K562 (cell line): ENCODE data around the gene PPP4C. TPM values are rescaled to one million over a fixed set of nuclear protein-coding genes. Genes with fewer than 3 reads are reported as not detected.

ENCODE experiments used
- ARID4B ChIP-seq: sonication (generic); formaldehyde crosslinking; IDR thresholded peaks from 2 replicates; pipeline ENCODE4 v1.8.0; 2022; ENCODE audit warnings: mild to moderate bottlenecking, missing genetic modification reagents
- CHAMP1 ChIP-seq: fragments of 450-650 bp; IDR thresholded peaks from 2 replicates; pipeline ENCODE4 v1.6.1; 2016; ENCODE audit warnings: mild to moderate bottlenecking
- E2F1 ChIP-seq: sonication (generic); formaldehyde crosslinking; IDR thresholded peaks from 2 replicates; pipeline ENCODE4 v1.8.1; 2023; ENCODE audit warnings: mild to moderate bottlenecking, missing genetic modification reagents, moderate library complexity
- HIVEP1 ChIP-seq: fragments of 250-450 bp; sonication (Bioruptor Pico); IDR thresholded peaks from 2 replicates; pipeline ENCODE4 v1.4.0; 2020; ENCODE audit warnings: mild to moderate bottlenecking
- IFI16 ChIP-seq: fragments of 250-450 bp; sonication (Bioruptor Pico); IDR thresholded peaks from 2 replicates; pipeline ENCODE4 v2.1.2; 2022; ENCODE audit warnings: mild to moderate bottlenecking, inconsistent platforms
- KLF10 ChIP-seq: fragments of 250-450 bp; sonication (Bioruptor Pico); IDR thresholded peaks from 2 replicates; pipeline ENCODE4 v1.6.1; 2021; ENCODE audit warnings: matching md5 sums
- MTA1 ChIP-seq: fragments of 450-650 bp; IDR thresholded peaks from 2 replicates; pipeline ENCODE4 v1.6.1; 2017; ENCODE audit warnings: borderline replicate concordance
- MYBL2 ChIP-seq, 2 experiments: fragments of 450-650 bp in 1 of 2; sonication (generic) in 1 of 2; formaldehyde crosslinking in 1 of 2; IDR thresholded peaks; 2 replicates each; pipeline versions ENCODE4 v1.6.1 to v1.8.1; 2017 to 2022; ENCODE audit warnings: borderline replicate concordance in 1 of 2, inconsistent platforms in 1 of 2, low read depth in 1 of 2, mild to moderate bottlenecking in 1 of 2, missing genetic modification reagents in 1 of 2, moderate library complexity in 1 of 2
- NCOA2 ChIP-seq, 2 experiments: fragments of 450-650 bp; IDR thresholded peaks; 2 replicates each; pipeline ENCODE4 v1.6.1; 2018; ENCODE audit warnings: mild to moderate bottlenecking in 2 of 2, moderate library complexity in 1 of 2; ENCODE audit not compliant: partially characterized antibody in 2 of 2
- NRF1 ChIP-seq, 2 experiments: fragments of 450-650 bp; IDR thresholded peaks in 1 of 2; conservative IDR thresholded peaks in 1 of 2; 2 replicates each; pipeline ENCODE4 v1.6.1; 2014; ENCODE audit warnings: mild to moderate bottlenecking in 2 of 2
- PCBP1 ChIP-seq: fragments of 200-400 bp; formaldehyde crosslinking; IDR thresholded peaks from 2 replicates; pipeline ENCODE4 v1.6.1; 2018; ENCODE audit warnings: mild to moderate bottlenecking, low read depth, low read length; ENCODE audit not compliant: poor library complexity, severe bottlenecking
- SRF ChIP-seq, 2 experiments: fragments of 250-450, 450-650 bp in 1 of 2; sonication (Bioruptor Pico) in 1 of 2; sonication (generic) in 1 of 2; formaldehyde crosslinking; IDR thresholded peaks; 2 replicates each; pipeline versions ENCODE4 v1.5.0 to v1.5.1; 2020 to 2022; ENCODE audit warnings: mild to moderate bottlenecking in 1 of 2, missing genetic modification reagents in 1 of 2
- TAL1 ChIP-seq: fragments of 450-650 bp; IDR thresholded peaks from 2 replicates; pipeline ENCODE4 v1.6.1; 2016; ENCODE audit warnings: mild to moderate bottlenecking
- ZKSCAN3 ChIP-seq: fragments of 250-450 bp; sonication (Bioruptor Pico); IDR thresholded peaks from 2 replicates; pipeline ENCODE4 v1.4.0; 2020
- ZNF12 ChIP-seq: sonication (generic); formaldehyde crosslinking; IDR thresholded peaks from 2 replicates; pipeline ENCODE4 v1.4.0; 2020; ENCODE audit warnings: mild to moderate bottlenecking, missing genetic modification reagents
- ZNF175 ChIP-seq: fragments of 200-800 bp; sonication (Bioruptor generic); IDR thresholded peaks from 2 replicates; pipeline ENCODE4 v1.6.1; 2016; ENCODE audit warnings: low read depth, mild to moderate bottlenecking, missing genetic modification characterization, missing compliant biosample characterization
- ZNF263 ChIP-seq: sonication (generic); formaldehyde crosslinking; IDR thresholded peaks from 2 replicates; pipeline ENCODE4 v1.8.0; 2022; ENCODE audit warnings: mild to moderate bottlenecking, missing genetic modification reagents, borderline replicate concordance
- ZNF644 ChIP-seq: fragments of 200-800 bp; sonication (Bioruptor generic); IDR thresholded peaks from 2 replicates; pipeline ENCODE4 v1.6.1; 2016; ENCODE audit warnings: low read depth, missing genetic modification characterization, missing compliant biosample characterization
- polyA plus RNA-seq, 8 experiments: library from polyadenylated mRNA; depleted of rRNA in 4 of 8; stranded (reverse) in 5 of 8; unstranded in 3 of 8; fragments of >200 nt; fragmentation: Nextera tagmentation in 2 of 8; fragmentation: Illumina TruSeq in 1 of 8; extraction: Ambion mirVana in 2 of 8; extraction: Trizol in 1 of 8; gene quantifications; 2 replicates each; pipeline versions ENCODE4 v1.2.1 to v1.2.3, GENCODE V29; 2011 to 2014; ENCODE audit warnings: inconsistent platforms in 1 of 8, missing spikeins in 1 of 8
- total RNA-seq, 7 experiments: library from RNA; depleted of rRNA in 6 of 7; stranded (reverse); fragments of >200 nt in 6 of 7; fragmentation: Illumina TruSeq in 2 of 7; extraction: Trizol in 2 of 7; gene quantifications; 2 replicates each; pipeline versions ENCODE4 v1.2.1 to v1.2.3, GENCODE V29; 2011 to 2021; ENCODE audit warnings: low replicate concordance in 1 of 7

The PPP4C gene
- total and polyA plus RNA-seq, 9 of the 15 experiments (the other 6 are each of a cell fraction or from before 2014, with no cell fraction given): 3.5 to 183 (median 131) TPM

DNA sequence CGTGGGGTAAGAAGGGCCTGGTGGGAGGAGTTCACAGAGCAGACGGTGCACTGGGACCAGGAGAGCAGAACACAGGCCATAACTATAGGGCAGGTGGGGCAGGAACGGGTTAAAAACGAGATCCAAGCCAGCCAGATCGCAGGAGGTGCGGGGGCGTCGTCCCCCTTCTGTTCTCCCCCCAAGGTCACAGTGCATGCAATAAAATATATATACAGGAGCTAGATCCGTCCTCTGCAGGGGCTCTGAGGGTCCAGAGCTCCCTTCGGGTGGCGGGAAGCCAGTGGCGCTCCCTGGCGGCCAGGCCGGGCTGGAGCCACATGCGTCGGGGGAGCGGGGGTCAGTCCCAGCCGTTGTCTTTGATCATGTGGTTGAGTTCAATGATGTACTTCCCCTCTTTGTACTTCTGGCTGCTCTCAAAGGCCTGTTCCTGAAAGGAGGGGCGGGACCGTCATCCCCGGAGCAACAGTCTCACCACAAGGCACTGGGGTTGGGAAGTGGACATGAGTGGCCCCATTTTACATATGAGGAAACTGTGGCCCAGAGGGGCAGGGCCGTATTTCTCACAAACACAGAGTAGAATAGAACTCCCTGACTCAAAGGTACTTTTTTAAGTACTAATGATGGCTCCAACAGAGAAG is 16.7 kb downstream of the PPP4C start (continued):
- TF ChIP-seq ZNF644 (peak; percentile 85; the same call in 1 of the 2 replicates), ZKSCAN3 (CRISPR knock-in tag) (peak; percentile 69), NRF1 (conservative IDR thresholded peaks at IDR 0.05 in 1 of 2, IDR thresholded peaks at IDR 0.05 in 1 of 2) (peak; percentile 60 to 66; a peak in 3 of 4 replicates), ZNF263 (CRISPR knock-in tag) (no peak; the same call in 1 of the 2 replicates), E2F1 (CRISPR knock-in tag) (peak; percentile 41; the same call in 1 of the 2 replicates), MYBL2 (IDR thresholded peaks at IDR 0.05; ENCODE audit: low read depth) (peak; percentile 63), MYBL2 (CRISPR knock-in tag; IDR thresholded peaks at IDR 0.05; ENCODE audit: borderline replicate concordance) (no peak), KLF10 (CRISPR knock-in tag) (peak; percentile 87; the same call in 1 of the 2 replicates), ARID4B (CRISPR knock-in tag) (peak; percentile 82), ZNF12 (CRISPR knock-in tag) (no peak; the same call in 1 of the 2 replicates), SRF (CRISPR knock-in tag; IDR thresholded peaks at IDR 0.05) (0 out of 4 replicates have a peak, but pooled peaks of 1 of the 2 experiments have one; percentile 70), HIVEP1 (CRISPR knock-in tag) (peak; percentile 95), CHAMP1 (0 out of 2 replicates have a peak, but pooled peaks have one; percentile 43), PCBP1 (no peak), TAL1 (no peak), IFI16 (peak; percentile 93), ZNF175 (CRISPR knock-in tag) (peak; percentile 95), NCOA2 (IDR thresholded peaks at IDR 0.05; ENCODE audit: partially characterized antibody in 2 of 2) (no peak), MTA1 (peak; percentile 59)
